Breast epithelium (tissue), 4 donors: ENCODE results near the gene NEIL3. TPM values are rescaled to one million over a fixed set of nuclear protein-coding genes. Genes with fewer than 3 reads are reported as not detected.

Experiments used
- DNase-seq, 2 donors: peaks; one replicate each; pipeline ENCODE4 v3.0.0-alpha.2; 2019; ENCODE audit warnings: low spot score in 2 of 2
- H3K27ac ChIP-seq, 2 donors: fragments of 200-600 bp; sonication (generic) in 1 of 2; one replicate each; pipeline ENCODE4 v1.5.1; 2016 to 2019; ENCODE audit warnings: mild to moderate bottlenecking in 1 of 2
- H3K27me3 ChIP-seq, 2 donors: fragments of 200-600 bp; sonication (generic) in 1 of 2; one replicate each; pipeline versions ENCODE4 v1.5.1 to v1.6.0; 2017 to 2019; ENCODE audit warnings: control low read depth in 1 of 2, mild to moderate bottlenecking in 1 of 2
- H3K36me3 ChIP-seq: fragments of 200-600 bp; one replicate; pipeline ENCODE4 v1.5.1; 2019
- H3K4me1 ChIP-seq, 2 donors: fragments of 200-600 bp; sonication (generic); one replicate each; pipeline ENCODE4 v1.5.1; 2016 to 2019; ENCODE audit warnings: control low read depth in 1 of 2
- H3K4me3 ChIP-seq, 3 donors: fragments of 200-600 bp; sonication (generic); 1 replicate in 2 of 3; 2 replicates in 1 of 3; pipeline ENCODE4 v1.5.1; 2016 to 2019; ENCODE audit warnings: mild to moderate bottlenecking in 3 of 3, moderate library complexity in 2 of 3
- H3K9me3 ChIP-seq, 2 donors: fragments of 200-600 bp; sonication (generic) in 1 of 2; one replicate each; pipeline ENCODE4 v1.5.1; 2016 to 2019; ENCODE audit warnings: control low read depth in 1 of 2
- CTCF ChIP-seq, 3 donors: fragments of 450-650 bp; IDR thresholded peaks; one replicate each; pipeline ENCODE4 v1.5.1; 2016 to 2017; ENCODE audit warnings: antibody characterized with exemption in 3 of 3, mild to moderate bottlenecking in 3 of 3, moderate library complexity in 3 of 3
- POLR2A ChIP-seq: fragments of 450-650 bp; IDR thresholded peaks from one replicate; pipeline ENCODE4 v1.6.1; 2016; ENCODE audit warnings: antibody characterized with exemption, mild to moderate bottlenecking, moderate library complexity
- POLR2AphosphoS5 ChIP-seq, 3 donors: sonication (generic); formaldehyde crosslinking; IDR thresholded peaks; one replicate each; pipeline ENCODE4 v1.6.1; 2017; ENCODE audit warnings: antibody characterized with exemption in 3 of 3
- intact Hi-C: fragments of 100-400 bp; cut with DNase I; formaldehyde crosslinking; loops from one replicate; pipeline ENCODE4 v1.15.1; 2023; ENCODE audit warnings: low total_unique reads
- total RNA-seq, 3 donors: library from RNA; depleted of rRNA; stranded (reverse); fragments of >200 nt; gene quantifications; one replicate each; pipeline ENCODE4 v1.1.0, GENCODE V29; 2016

NEIL3 gene
- total RNA-seq, 3 donors from 2014 or later = 0.32 TPM; not detected in 2

- intact Hi-C loops = no loop called here
- Histone ChIP-seq H3K36me3 (no peaks in the 10 kb centered on the region), H3K4me1 (no peaks in the 10 kb centered on the region), H3K27me3 (no peaks in the 10 kb centered on the region), H3K27ac (no peak overlapping the region), H3K9me3 (no peaks in the 10 kb centered on the region), H3K4me3 (no peak overlapping the region)
- no peak for TF ChIP-seq CTCF (IDR thresholded peaks at IDR 0.05)
- TF ChIP-seq POLR2AphosphoS5 (IDR thresholded peaks at IDR 0.05) = no peak
- no peak for TF ChIP-seq POLR2A
- no peak for DNase-seq
Measured at GRCh38 chr4:177322266-177322665, 12.6 kb downstream of the NEIL3 start.

GRCh38 chr4:177322881-177323280 is 13.2 kb downstream of the NEIL3 start:
- DNase-seq = no peak
- H3K27ac ChIP-seq = no peak overlapping the region
- no peaks in the 10 kb centered on the region for H3K9me3 ChIP-seq
- no peaks in the 10 kb centered on the region for H3K27me3 ChIP-seq
- H3K36me3 ChIP-seq = no peaks in the 10 kb centered on the region
- H3K4me1 ChIP-seq = no peaks in the 10 kb centered on the region
- intact Hi-C loops = no loop called here
- TF ChIP-seq POLR2A (no peak), CTCF (IDR thresholded peaks at IDR 0.05) (no peak), POLR2AphosphoS5 (IDR thresholded peaks at IDR 0.05) (no peak)
- H3K4me3 ChIP-seq = no peak overlapping the region

- Histone ChIP-seq H3K9me3 (no peaks in the 10 kb centered on the region), H3K4me1 (no peaks in the 10 kb centered on the region), H3K4me3 (no peak overlapping the region), H3K27me3 (no peaks in the 10 kb centered on the region), H3K36me3 (no peaks in the 10 kb centered on the region), H3K27ac (no peak overlapping the region)
- intact Hi-C loops = no loop called here
- no peak for DNase-seq
- no peak for TF ChIP-seq POLR2A
- no peak for TF ChIP-seq POLR2AphosphoS5 (IDR thresholded peaks at IDR 0.05)
- TF ChIP-seq CTCF (IDR thresholded peaks at IDR 0.05) = no peak
Measured at GRCh38 chr4:177323416-177323815, 13.7 kb downstream of the NEIL3 start.

GRCh38 chr4:177332119-177332518 is 22.4 kb downstream of the NEIL3 start:
- intact Hi-C loops = no loop called here
- Histone ChIP-seq H3K4me1 (no peaks in the 10 kb centered on the region), H3K27ac (no peak overlapping the region), H3K9me3 (peaks cover 0 to 8% of the 10 kb centered on the region in 2 donors), H3K4me3 (no peak overlapping the region), H3K36me3 (no peaks in the 10 kb centered on the region), H3K27me3 (no peaks in the 10 kb centered on the region)
- DNase-seq = no peak
- no peak for TF ChIP-seq POLR2AphosphoS5 (IDR thresholded peaks at IDR 0.05)
- no peak for TF ChIP-seq POLR2A
- no peak for TF ChIP-seq CTCF (IDR thresholded peaks at IDR 0.05)

- intact Hi-C loops = no loop called here
- Histone ChIP-seq H3K27me3 (no peaks in the 10 kb centered on the region), H3K4me1 (no peaks in the 10 kb centered on the region), H3K9me3 (no peaks in the 10 kb centered on the region), H3K36me3 (no peaks in the 10 kb centered on the region), H3K4me3 (no peak overlapping the region), H3K27ac (no peak overlapping the region)
- DNase-seq = no peak
- TF ChIP-seq POLR2AphosphoS5 (IDR thresholded peaks at IDR 0.05) (no peak), POLR2A (no peak), CTCF (IDR thresholded peaks at IDR 0.05) (peak in 2 of 3 donors; percentile 66 to 69)
Measured at GRCh38 chr4:177339477-177340374, 30.1 kb downstream of the NEIL3 start.
